OCI-LY3 (cell line): ENCODE results near the gene ITIH3.

Source experiments
- EZH2phosphoT487 ChIP-seq: fragments of 200-600 bp; shearing (Covaris generic); IDR thresholded peaks from 2 replicates; pipeline ENCODE4 v1.6.1; 2018; ENCODE audit warnings: antibody characterized with exemption, mixed run types, low read depth
- TF ChIP-seq, protein P1 (sequence below): fragments of 200-600, 300-600 bp; sonication (generic); IDR thresholded peaks from 2 replicates; pipeline ENCODE4 v1.5.1; 2014; ENCODE audit warnings: antibody characterized with exemption, low read length, low read depth

DNA sequence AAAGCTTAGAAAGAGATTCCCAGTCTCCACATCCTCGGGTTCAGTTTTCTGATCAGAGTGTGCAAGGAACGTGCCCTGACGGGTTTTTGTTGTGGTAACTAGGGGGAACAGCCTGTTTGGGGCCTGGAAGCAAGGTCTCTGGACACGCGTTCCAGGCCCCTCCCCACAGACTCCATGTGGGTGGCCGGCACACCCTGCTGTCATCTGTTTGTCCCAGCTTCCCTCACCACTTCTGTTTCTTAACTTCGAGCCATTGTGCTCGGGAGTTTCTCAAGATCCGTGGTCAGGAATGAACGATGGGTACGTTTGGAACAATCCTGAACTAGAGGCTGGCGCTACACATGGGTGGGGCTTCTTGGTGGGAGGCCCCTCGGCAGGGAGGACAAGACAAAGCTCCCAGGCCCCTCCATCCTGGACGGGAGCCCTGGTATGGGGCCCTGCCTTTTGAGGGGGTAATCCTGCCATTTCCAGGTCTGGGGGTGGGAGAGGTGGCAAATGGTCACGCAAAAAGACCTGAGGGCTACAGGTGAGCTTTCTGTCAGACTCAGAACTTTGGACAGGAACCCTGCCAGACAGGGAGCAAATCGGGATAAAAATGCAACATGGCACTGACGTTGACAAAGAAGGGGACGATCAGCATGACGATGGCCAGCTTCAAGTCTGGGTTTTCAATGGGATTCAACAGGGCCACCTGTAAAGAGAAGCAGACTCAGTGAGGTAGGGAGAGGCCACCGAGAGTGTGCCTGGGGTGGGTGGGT, 48.7 kb downstream of the ITIH3 start:
- TF ChIP-seq, protein P1, sequence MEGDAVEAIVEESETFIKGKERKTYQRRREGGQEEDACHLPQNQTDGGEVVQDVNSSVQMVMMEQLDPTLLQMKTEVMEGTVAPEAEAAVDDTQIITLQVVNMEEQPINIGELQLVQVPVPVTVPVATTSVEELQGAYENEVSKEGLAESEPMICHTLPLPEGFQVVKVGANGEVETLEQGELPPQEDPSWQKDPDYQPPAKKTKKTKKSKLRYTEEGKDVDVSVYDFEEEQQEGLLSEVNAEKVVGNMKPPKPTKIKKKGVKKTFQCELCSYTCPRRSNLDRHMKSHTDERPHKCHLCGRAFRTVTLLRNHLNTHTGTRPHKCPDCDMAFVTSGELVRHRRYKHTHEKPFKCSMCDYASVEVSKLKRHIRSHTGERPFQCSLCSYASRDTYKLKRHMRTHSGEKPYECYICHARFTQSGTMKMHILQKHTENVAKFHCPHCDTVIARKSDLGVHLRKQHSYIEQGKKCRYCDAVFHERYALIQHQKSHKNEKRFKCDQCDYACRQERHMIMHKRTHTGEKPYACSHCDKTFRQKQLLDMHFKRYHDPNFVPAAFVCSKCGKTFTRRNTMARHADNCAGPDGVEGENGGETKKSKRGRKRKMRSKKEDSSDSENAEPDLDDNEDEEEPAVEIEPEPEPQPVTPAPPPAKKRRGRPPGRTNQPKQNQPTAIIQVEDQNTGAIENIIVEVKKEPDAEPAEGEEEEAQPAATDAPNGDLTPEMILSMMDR: no peak
- TF ChIP-seq EZH2phosphoT487: no peak
